Hypothalamus (tissue), 51 donors: ENCODE results near the gene SEMA3B.
"Not testable (repeated sequence)": the region's sequence is repeated elsewhere in the genome, so short reads cannot be mapped to it uniquely, and the experiment has no call there.

ENCODE experiments used
- DNase-seq, 51 donors: peaks; one replicate each; lab custom pipeline; 2025; lab: John Stamatoyannopoulos, UW

The SEMA3B gene

DNA sequence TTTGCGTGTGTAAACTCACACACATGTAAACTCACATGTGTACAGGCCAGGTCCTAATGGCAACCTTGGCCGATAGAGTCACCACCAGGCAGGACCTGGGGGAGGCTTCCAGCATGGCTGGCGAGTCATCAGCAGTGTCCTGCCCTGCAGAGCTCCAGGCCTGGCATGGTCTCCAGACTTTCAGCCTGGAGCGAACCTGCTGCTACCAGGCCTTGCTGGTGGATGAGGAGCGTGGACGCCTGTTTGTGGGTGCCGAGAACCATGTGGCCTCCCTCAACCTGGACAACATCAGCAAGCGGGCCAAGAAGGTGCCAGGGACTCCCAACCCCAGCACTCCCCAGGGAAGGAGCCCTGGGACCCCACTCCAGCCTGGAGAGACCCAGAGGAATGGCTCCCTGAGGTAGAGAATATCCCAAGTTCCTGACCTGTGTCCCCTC lies 1.0 kb downstream of the SEMA3B start:
- DNase-seq, result peak in 2 of 51 donors; percentile 26 to 33

DNA sequence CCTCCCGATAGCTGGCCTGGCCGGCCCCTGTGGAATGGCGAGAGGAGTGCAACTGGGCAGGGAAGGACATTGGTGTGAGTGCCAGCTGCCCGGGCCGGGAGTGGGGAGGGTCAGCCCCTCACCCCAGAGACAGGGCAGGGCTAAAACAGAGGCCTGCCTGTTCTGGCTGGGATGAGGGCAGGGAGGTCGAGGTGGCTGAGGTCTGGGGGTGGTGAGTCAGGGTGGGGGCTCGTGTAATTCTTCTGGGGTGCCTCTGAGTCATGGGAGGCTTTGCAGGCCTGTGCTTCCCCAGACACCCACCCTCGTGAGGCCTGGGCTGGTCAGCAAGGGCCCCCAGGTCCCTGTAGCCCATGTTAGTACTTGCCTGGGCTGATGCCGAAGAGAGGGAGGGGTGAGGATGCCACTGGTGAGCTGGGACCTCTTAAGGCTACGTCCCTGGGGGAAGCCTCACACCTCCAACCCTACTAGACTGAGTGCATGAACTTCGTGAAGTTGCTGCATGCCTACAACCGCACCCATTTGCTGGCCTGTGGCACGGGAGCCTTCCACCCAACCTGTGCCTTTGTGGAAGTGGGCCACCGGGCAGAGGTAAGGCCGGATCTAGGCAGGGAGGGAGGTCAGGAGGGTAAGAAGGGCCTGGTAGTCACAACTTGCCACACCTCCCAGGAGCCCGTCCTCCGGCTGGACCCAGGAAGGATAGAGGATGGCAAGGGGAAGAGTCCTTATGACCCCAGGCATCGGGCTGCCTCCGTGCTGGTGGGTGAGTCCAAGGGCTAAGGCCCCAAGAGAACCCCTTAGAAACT lies 1.7 kb downstream of the SEMA3B start:
- peak in 9 of 51 donors; percentile 9 to 34 (median 28) for DNase-seq

DNA sequence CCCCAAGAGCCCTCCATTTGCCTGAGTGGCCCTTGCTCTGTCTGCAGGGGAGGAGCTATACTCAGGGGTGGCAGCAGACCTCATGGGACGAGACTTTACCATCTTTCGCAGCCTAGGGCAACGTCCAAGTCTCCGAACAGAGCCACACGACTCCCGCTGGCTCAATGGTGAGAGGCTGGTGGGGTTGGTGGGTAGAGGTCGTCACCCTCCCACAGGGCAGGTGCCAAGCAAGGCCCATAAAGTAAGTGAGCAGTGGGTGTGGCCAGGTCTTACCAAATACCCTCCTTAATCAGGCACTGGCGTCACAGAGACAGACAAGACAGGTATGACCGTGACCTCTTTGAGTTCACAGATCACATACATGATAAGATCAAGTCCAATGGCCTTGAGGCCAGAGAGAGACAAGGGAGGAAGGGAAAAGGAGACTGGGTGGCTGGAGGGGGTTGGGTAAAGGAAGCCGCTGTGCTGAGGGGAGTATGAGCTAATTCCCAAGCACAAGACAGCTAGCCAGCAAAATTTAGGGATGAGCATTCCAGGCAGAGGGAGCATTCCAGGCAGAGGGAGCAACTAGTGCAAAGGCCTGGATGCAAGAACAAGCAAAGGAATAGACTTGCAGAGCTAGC lies 2.5 kb downstream of the SEMA3B start:
- no peak for DNase-seq

DNA sequence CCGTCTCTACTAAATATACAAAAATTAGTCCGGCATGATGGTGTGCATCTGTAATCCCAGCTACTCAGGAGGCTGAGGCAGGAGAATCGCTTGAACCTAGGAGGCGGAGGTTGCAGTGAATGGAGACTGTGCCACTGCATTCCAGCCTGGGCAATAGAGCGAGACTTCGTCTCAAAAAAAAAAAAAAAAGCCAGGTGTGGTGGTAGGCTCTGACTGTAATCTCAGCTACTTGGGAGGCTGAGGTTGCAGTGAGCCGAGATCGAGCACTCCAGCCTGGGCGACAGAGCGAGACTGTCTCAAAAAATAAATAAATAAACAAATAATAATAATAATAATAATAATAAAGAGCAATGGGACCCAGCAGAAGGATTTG lies 3.6 kb downstream of the SEMA3B start:
- DNase-seq, result not testable (repeated sequence)

DNA sequence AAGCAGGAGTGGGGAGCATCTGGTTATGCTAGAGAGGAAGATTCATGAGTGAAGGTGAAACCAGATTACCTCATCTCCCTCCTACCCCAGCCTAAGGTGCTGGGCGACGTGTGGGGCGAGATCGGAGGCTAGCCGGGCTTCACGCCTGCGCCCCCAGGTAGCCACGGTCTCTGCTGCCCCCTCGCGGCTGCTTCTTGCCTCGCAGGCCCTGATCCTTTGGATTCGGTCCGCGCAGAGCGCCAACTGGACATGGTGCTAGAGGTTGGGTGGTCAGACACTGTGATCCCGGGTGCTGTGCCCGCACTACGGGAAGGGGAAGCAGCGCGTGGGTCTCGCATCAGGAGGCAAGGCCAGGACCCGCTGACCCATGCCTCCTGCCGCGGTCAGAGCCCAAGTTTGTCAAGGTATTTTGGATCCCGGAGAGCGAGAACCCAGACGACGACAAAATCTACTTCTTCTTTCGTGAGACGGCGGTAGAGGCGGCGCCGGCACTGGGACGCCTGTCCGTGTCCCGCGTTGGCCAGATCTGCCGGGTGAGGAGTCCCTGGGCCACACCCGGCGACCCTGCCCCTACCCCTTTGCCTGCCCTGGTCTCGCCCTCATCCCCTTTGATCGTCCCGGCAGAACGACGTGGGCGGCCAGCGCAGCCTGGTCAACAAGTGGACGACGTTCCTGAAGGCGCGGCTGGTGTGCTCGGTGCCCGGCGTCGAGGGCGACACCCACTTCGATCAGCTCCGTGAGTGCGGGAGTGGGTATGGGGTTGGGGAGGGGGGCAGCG lies 4.2 kb downstream of the SEMA3B start:
- DNase-seq, result peak; percentile 44 to 94 (median 80)

DNA sequence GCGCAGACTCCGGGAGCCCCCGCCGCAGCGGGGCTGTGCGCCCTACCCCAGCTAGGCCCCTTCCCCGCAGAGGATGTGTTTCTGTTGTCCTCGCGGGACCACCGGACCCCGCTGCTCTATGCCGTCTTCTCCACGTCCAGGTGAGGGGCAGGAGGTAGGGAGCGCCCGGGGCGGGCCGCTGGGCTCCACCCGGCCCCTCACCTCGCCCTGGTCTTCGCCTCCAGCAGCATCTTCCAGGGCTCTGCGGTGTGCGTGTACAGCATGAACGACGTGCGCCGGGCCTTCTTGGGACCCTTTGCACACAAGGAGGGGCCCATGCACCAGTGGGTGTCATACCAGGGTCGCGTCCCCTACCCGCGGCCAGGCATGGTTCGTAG lies 4.7 kb downstream of the SEMA3B start:
- no peak for DNase-seq

DNA sequence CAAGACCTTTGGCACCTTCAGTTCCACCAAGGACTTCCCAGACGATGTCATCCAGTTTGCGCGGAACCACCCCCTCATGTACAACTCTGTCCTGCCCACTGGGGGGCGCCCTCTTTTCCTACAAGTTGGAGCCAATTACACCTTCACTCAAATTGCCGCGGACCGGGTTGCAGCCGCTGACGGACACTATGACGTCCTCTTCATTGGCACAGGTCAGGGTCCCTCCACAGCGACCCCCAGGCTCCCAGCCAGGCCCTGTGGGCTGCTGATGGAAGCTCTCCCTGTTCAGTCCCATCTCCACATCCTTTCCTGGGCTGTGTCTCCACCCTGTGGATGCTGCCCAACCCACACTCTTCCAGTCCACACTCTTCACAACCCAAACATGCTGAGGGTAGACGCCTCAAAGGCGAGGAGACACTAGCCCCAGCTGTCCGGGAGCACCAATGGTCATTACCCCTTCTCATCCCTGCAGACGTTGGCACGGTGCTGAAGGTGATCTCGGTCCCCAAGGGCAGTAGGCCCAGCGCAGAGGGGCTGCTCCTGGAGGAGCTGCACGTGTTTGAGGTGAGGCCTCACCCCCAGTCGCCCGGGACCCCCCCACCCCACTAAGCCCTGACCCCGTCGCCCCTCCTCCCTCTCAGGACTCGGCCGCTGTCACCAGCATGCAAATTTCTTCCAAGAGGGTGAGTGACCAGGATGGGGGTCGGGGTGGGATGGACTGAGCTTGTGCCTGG lies 5.6 kb downstream of the SEMA3B start:
- peak in 23 of 51 donors; percentile 16 to 61 (median 39) for DNase-seq

DNA sequence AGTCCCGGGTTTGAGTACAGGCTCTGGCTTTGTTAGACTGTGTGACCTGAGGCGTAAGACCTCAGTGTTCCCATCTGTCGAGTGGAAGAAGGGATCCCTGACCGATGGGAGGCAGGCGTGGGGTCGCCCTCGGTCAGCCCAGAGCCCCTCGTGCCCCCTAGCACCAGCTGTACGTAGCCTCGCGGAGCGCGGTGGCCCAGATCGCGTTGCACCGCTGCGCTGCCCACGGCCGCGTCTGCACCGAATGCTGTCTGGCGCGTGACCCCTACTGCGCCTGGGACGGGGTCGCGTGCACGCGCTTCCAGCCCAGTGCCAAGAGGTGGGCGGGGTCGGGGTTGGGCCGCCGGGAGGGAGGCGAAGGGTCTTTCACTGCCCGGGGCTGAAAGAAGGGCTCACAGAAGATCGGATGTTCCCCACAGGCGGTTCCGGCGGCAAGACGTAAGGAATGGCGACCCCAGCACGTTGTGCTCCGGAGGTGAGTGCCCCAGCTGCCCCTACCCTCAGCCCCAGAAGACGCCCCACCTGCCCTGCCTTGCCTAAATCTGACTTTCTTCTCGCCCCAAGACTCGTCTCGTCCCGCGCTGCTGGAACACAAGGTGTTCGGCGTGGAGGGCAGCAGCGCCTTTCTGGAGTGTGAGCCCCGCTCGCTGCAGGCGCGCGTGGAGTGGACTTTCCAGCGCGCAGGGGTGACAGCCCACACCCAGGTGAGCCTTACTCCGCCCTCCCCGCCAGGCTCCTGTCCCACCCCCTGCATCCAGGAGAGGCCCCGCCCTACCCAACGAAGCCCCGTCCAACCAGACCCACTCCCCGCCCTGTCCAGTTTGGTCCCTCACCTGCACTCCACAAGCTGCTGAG lies 6.4 kb downstream of the SEMA3B start:
- DNase-seq, result no peak

DNA sequence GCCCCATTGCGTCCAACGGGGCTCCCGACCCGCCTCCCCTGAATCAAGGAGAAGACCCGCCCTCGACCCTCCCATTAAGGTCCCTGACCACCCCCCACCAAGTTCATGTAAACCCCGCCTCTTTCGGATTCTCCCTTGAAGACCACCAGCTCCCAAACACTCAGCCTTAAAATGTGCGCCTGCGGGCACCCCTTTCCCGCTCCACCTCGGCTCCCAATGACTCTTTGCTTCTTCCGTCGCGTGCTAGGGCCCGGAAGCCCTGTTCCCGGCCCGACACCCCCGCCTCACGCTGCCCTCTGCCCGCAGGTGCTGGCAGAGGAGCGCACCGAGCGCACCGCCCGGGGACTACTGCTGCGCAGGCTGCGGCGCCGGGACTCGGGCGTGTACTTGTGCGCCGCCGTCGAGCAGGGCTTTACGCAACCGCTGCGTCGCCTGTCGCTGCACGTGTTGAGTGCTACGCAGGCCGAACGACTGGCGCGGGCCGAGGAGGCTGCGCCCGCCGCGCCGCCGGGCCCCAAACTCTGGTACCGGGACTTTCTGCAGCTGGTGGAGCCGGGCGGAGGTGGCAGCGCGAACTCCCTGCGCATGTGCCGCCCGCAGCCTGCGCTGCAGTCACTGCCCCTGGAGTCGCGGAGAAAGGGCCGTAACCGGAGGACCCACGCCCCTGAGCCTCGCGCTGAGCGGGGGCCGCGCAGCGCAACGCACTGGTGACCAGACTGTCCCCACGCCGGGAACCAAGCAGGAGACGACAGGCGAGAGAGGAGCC lies 7.2 kb downstream of the SEMA3B start:
- DNase-seq, result no peak

DNA sequence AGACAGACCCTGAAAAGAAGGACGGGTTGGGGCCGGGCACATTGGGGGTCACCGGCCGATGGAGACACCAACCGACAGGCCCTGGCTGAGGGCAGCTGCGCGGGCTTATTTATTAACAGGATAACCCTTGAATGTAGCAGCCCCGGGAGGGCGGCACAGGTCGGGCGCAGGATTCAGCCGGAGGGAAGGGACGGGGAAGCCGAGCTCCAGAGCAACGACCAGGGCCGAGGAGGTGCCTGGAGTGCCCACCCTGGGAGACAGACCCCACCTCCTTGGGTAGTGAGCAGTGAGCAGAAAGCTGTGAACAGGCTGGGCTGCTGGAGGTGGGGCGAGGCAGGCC lies 7.8 kb downstream of the SEMA3B start:
- no peak for DNase-seq

DNA sequence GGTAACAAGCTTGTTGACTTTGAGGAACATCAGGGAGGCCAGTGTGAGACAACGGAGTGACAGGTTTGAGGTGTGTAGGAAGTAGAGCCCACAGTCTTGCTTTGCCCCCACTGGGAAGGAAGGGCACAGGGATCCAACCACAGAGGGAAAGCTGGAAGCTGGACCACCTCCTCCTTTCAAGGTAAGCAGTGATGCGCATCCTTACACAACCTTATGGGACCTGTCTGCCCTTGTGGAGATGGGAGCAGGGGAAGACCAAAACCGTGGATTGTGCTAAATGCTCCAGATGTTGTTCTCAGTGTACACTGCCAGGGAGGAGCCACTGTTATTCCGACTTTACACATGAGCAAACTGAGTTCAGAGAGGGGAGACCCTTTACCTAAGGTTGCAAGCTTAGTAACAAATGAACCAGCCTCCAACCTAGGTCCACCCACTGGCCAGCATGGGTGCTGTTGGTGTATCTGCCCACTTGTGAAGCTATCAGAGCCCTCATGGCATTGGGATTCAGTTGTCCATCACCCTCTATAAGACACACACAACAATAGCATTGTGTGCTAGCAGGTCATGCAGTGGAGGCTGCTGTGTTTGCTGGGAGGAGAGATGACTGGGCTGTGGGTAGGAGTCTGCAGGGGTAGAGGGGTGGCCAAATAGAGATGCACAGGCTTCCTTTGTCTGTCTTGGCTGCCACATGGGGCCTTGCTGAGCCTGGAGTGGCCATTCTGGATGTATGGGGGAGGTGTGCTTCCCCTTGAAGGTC lies 9.4 kb downstream of the SEMA3B start:
- DNase-seq, result peak in 13 of 51 donors; percentile 26 to 65 (median 52)

DNA sequence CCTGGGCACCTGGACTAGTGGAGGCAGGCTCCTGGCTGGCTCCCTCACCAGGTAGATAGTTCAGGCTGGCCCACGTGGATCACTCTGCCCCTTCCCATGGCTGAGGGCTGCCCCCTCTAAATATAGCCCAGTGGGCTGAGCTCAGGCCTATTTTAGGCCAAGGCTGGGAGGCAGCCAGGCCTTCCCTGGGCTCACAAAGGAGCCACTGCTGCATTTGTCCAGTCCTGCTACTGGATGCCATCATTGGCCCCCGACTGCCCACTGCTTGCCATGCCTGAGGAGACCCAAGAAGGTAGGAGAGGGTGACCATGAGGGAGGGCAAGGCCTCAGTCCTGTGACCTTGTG lies 9.9 kb downstream of the SEMA3B start, which contains the start of gene LSMEM2:
Gene LSMEM2 (plus strand): TSS at position 208 of the 345 bp plus-strand sequence. CDS start 27 bp downstream, at position 235.
- peak in 15 of 51 donors; percentile 18 to 65 (median 48) for DNase-seq

DNA sequence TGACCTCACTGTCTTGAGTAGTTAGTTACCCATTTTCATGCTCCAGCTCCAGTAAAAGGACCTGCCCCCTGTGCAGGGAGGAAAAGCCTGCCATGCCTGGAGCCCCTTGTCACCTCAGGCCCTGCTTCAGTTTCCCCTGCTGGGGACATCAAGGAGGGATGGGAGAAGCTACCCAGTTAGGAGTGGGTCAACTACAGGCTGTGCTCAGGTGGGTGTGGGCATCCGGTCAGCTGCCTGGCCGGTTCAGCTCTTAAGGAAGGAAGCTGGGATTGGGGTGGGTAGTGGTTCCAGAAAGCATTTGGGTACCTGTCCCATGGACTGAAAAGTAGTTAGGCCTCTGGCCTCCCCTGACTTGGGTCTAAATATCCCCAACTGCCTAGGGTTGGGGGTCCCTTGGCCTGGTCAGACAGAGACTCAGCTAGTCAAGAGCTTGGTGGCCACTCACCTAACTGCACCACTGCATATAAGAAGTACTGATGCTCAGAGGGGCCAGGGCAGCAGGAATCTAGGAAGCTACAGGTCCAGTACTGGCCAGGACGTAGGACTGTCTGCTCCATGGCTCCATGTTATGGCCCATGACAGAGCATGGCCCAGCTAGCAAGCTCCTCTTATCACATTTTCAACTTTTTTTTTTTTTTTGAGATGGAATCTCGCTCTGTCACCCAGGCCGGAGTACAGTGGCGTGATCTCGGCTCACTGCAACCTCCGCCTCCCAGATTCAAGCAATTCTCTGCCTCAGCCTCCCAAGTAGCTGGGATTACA lies 10.5 kb downstream of the SEMA3B start:
- DNase-seq, result no peak

DNA sequence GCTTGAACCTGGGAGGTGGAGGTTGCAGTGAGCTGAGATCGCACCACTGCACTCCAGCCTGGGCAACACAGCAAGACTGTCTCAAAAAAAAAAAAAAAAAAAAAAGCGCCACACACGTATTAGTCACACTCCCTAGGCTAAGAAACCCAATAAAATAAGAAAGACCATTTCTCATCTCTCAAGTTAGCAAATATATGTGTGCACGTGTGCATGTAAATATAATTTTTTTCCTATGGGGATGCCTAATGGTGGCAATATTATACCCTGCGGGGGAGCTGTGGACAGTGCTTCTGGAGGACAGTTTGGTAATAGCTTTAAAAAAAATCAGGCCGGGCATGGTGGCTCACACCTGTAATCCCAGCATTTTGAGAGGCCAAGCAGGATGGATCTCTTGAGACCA lies 15.2 kb downstream of the SEMA3B start:
- not testable (repeated sequence) for DNase-seq

DNA sequence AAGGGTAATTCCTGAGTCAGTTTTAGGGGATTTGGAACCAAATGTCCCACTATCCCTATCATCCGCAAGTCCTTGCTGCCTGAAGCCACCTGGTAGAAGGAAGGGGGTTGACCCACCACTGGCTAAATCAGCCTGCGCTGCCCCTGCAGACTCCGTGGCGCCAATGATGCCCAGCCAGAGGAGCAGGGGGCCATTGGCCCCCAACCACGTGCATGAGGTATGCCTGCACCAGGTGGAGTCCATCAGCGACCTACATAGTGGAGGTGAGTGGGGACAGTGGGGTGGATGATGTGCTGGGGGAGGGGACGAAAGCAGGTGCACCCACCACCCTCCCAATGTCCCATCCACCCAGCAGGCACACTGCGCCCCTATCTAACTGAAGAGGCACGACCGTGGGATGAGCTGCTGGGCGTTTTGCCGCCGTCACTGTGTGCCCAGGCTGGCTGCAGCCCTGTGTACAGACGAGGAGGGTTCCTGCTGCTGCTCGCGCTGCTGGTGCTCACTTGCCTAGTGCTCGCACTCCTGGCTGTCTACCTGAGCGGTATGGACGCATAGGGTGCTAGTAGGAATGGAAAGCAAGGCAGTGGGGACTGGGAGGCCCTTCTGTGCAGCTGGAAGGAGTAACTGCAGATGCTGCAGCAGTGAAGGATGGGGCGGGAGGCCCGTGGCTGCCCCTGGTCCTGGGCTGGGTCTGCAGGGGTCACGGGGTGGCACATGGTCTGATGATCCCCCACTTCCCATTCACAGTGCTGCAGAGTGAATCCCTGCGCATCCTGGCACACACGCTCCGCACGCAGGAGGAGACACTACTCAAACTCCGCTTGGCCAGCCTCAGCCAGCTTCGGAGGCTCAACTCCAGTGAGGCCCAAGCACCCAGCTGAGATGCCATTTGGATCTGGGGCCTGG lies 17.6 kb downstream of the SEMA3B start:
- no peak for DNase-seq

DNA sequence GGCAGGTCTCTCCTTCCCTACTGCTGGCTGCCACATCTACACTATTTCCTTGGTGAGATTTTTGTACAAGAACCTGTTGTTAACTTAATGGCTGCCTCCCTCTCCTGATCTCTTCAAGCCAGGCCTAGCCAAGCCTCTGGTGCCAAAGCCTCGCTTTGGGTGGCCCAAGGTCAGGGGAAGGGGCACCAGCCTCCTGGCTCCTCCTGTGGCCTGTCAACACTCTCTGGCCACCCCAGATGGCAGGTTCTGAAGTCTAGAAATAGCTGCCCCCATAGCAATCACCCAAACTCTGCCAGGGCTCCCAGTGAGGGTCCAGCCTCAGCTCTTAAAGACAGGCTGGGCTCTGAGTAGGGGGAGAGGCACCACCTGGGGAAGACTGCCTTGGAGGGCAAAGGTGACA lies 18.3 kb downstream of the SEMA3B start:
- no peak for DNase-seq
